ENCODE data around the gene SLC6A19.

SLC6A19 gene

GRCh38 chr5:1167728-1168709 is 33.4 kb upstream of the SLC6A19 start (continued):
- TF ChIP-seq, protein P1, sequence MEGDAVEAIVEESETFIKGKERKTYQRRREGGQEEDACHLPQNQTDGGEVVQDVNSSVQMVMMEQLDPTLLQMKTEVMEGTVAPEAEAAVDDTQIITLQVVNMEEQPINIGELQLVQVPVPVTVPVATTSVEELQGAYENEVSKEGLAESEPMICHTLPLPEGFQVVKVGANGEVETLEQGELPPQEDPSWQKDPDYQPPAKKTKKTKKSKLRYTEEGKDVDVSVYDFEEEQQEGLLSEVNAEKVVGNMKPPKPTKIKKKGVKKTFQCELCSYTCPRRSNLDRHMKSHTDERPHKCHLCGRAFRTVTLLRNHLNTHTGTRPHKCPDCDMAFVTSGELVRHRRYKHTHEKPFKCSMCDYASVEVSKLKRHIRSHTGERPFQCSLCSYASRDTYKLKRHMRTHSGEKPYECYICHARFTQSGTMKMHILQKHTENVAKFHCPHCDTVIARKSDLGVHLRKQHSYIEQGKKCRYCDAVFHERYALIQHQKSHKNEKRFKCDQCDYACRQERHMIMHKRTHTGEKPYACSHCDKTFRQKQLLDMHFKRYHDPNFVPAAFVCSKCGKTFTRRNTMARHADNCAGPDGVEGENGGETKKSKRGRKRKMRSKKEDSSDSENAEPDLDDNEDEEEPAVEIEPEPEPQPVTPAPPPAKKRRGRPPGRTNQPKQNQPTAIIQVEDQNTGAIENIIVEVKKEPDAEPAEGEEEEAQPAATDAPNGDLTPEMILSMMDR (tag by site-specific recombination; IDR thresholded peaks at IDR 0.05), result peak; percentile 61
- TF ChIP-seq ZNF341 (tag by site-specific recombination; IDR thresholded peaks at IDR 0.05; ENCODE audit: low read depth), result peak; percentile 75
- TF ChIP-seq ZFP37 (tag by site-specific recombination; IDR thresholded peaks at IDR 0.05), result 0 out of 2 replicates have a peak, but pooled peaks have one; percentile 18
- peak; percentile 6; the same call in 1 of the 2 replicates for TF ChIP-seq EGR2 (tag by site-specific recombination; IDR thresholded peaks at IDR 0.05; ENCODE audit: low read depth)
- no peak for TF ChIP-seq MYNN (tag by site-specific recombination; IDR thresholded peaks at IDR 0.05; ENCODE audit: borderline replicate concordance)
- no peak for TF ChIP-seq KLF8 (tag by site-specific recombination; IDR thresholded peaks at IDR 0.05)
- peak; percentile 38; the same call in 1 of the 2 replicates for TF ChIP-seq ZNF600 (tag by site-specific recombination; IDR thresholded peaks at IDR 0.05)
- peak; percentile 65 for TF ChIP-seq ZFHX2 (tag by site-specific recombination; conservative IDR thresholded peaks at IDR 0.05)
- TF ChIP-seq PATZ1 (tag by site-specific recombination; IDR thresholded peaks at IDR 0.05), result peak; percentile 15; the same call in 1 of the 2 replicates
- TF ChIP-seq ZNF654 (tag by site-specific recombination; IDR thresholded peaks at IDR 0.05; ENCODE audit: low read depth), result peak; percentile 92
- no peak for TF ChIP-seq ELK4 (IDR thresholded peaks at IDR 0.05; ENCODE audit: borderline replicate concordance, low read depth, low read length)
- TF ChIP-seq ZNF157 (tag by site-specific recombination; IDR thresholded peaks at IDR 0.05), result no peak
- peak; percentile 83; the same call in 1 of the 2 replicates for TF ChIP-seq ZNF777 (tag by site-specific recombination; IDR thresholded peaks at IDR 0.05; ENCODE audit: borderline replicate concordance)
- peak; percentile 16; the same call in 1 of the 2 replicates for TF ChIP-seq OSR2 (tag by site-specific recombination; IDR thresholded peaks at IDR 0.05)

DNA sequence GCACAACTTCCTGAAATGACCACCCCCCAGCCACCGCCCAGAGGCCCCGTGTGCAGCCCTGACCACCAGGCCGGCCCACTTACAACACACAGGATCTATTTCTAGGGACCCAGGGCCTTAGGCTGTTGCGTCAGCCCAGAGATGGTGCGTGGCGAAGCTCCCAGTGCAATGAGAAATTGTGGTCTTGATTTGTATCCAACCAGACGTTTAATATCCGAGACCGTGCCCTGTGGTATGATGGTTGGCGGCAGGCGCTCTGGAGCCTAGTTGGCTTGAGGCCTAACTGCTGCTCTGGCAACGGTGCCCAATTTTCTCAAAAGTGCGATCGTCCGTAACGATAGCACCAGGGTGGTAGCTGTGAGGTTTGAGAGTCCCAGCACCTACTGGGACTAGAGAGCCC is 32.6 kb upstream of the SLC6A19 start:
- TF ChIP-seq ZNF24 (tag by site-specific recombination; IDR thresholded peaks at IDR 0.05), result no peak
- TF ChIP-seq ZBTB7A (tag by site-specific recombination; IDR thresholded peaks at IDR 0.05; ENCODE audit: low read depth), result no peak
- TF ChIP-seq ZNF133 (tag by site-specific recombination; IDR thresholded peaks at IDR 0.05), result no peak
- no peak for TF ChIP-seq ZNF112 (tag by site-specific recombination; IDR thresholded peaks at IDR 0.05)
- no peak for TF ChIP-seq ZNF48 (tag by site-specific recombination; IDR thresholded peaks at IDR 0.05)
- Histone ChIP-seq H3K9me3 (ENCODE audit: control insufficient read depth, insufficient read depth, low read depth, low read length) (no peaks in the 10 kb centered on the region), H3K4me3 (ENCODE audit: low read depth, low read length) (no peak overlapping the region), H3K4me1 (ENCODE audit: control insufficient read depth, insufficient read depth, low read length) (no peaks in the 10 kb centered on the region), H3K36me3 (ENCODE audit: control insufficient read depth in 2 of 2, insufficient read depth in 1 of 2, low read length in 2 of 2) (no peaks in the 10 kb centered on the region), H3K27ac (ENCODE audit: extremely low read depth, low read depth, low read length) (no peak overlapping the region)
- ChIA-PET POLR2A (no interaction called here), CTCF (interaction anchor here (0.5 to 4.0 kb wide), 35 partner anchors 9 to 939 kb away, joined by 3 to 62 read pairs (median 8); partner anchors contain the start of gene NKD2)
